Fibroblast of lung (primary cell): ENCODE measurements around the gene INO80E.

Experiments used
- EZH2 ChIP-seq: IDR thresholded peaks from 2 replicates; pipeline ENCODE4 v1.5.1; 2012; ENCODE audit warnings: low read length, control low read depth, mild to moderate bottlenecking; ENCODE audit errors: missing control alignments
- TF ChIP-seq, protein P1 (sequence below), 2 donors: IDR thresholded peaks in 1 of 2; conservative IDR thresholded peaks in 1 of 2; 1 replicate in 1 of 2; 2 replicates in 1 of 2; pipeline ENCODE4 v1.5.1; 2011 to 2012; ENCODE audit warnings: low read length in 2 of 2, control low read depth in 1 of 2, inconsistent platforms in 1 of 2, low read depth in 1 of 2, mild to moderate bottlenecking in 1 of 2

DNA sequence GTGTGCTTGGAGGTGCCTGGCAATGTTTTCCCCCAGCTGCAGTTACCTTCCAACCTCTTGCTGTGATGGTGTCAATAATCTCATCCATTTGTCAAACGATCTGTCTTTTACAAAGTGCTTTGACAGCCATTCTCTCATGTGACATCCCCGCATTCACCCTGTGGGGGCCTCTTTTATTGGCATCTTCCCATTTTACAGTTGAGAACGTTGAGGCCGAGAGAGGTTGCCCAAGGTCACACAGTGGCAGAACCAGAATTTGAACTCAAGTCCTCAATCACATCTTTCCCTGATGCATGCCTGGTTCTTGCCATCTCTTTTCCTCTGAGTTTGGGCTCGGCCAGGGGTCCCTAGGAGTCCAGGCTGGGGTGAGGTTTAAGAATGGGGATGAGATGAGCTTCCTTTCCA lies 20.9 kb upstream of the INO80E start:
- no peak for TF ChIP-seq EZH2
- TF ChIP-seq, protein P1, sequence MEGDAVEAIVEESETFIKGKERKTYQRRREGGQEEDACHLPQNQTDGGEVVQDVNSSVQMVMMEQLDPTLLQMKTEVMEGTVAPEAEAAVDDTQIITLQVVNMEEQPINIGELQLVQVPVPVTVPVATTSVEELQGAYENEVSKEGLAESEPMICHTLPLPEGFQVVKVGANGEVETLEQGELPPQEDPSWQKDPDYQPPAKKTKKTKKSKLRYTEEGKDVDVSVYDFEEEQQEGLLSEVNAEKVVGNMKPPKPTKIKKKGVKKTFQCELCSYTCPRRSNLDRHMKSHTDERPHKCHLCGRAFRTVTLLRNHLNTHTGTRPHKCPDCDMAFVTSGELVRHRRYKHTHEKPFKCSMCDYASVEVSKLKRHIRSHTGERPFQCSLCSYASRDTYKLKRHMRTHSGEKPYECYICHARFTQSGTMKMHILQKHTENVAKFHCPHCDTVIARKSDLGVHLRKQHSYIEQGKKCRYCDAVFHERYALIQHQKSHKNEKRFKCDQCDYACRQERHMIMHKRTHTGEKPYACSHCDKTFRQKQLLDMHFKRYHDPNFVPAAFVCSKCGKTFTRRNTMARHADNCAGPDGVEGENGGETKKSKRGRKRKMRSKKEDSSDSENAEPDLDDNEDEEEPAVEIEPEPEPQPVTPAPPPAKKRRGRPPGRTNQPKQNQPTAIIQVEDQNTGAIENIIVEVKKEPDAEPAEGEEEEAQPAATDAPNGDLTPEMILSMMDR (conservative IDR thresholded peaks at IDR 0.05 in 1 of 2, IDR thresholded peaks at IDR 0.05 in 1 of 2; ENCODE audit: low read depth in 1 of 2, low read length in 2 of 2) = no peak
